ENCODE data around the gene MYOG.

The MYOG gene

GRCh38 chr1:203085528-203086406 lies at the start of gene MYOG:
Gene MYOG (minus strand): TSS chr1:203086012. CDS start chr1:203085961, 51 bp downstream.
- no peak for DNase-seq

GRCh38 chr1:203133970-203134725 lies 48.3 kb upstream of the MYOG start:
- no peak for DNase-seq

DNA sequence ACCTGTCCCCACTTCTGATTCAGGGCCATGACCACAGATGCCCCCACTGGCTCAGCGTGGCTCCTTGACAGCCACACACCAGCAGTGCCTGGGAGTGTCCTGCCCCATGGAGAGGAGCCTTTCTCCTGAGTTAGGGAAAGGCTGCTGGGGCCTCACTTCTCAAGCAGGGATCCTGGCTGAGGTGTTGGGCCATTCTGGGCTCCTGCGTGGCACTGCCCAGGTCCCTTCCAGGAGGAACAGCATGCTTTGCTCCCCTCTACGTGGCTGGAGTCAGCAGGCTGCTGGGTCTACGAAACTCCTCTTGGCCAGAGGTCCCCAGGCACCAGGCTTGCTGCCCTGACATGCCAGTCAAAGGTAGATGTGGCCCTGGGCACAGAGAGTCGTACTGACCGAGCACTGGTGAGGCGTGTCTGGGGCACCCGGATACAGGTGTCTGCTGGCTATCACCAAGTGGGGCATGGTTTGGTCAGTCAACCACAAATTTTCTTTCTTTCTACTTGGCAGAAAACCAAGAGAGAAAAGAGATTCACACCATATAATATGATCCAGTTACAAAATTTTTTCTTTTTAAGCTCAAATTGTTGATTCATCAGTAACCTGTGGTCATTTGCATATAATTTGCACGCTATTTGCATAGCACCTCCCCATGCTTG lies 45.9 kb upstream of the MYOG start:
- no peak for DNase-seq

DNA sequence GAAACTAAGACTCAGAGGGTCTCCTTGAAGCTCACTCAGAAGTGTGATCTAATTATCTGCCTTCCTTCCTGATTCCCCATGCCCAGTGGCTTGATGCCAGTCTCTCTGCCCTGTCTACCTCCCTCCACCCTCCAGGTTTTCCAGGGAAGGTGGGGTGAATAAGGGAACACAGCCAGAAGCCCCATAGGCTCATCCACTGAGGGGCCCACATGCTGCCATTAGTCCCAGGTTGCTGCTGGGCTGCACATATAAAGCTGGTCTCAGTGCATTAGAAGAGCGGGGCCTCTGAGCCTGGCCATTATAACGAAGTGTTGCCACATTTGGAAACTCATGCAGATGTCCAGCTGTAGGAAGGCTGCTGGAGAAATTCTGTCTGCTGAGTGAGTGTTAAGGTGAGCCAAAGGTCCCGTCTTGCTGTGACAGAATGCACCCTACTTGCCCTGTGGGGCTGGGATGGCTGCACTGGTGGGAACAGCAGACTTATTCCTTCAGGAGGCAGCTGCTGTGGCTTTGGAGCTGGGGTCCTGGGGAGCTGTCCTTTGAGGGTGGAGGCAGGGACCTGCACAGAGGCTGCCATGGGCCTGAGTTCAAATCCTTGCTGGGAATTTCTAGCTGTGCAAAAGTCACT lies 44.7 kb upstream of the MYOG start:
- DNase-seq, result no peak

- no peak for DNase-seq
Measured at GRCh38 chr1:203129501-203130231, 43.9 kb upstream of the MYOG start.

GRCh38 chr1:203128716-203129500 lies 43.1 kb upstream of the MYOG start:
- no peak for DNase-seq

- no peak for DNase-seq
Measured at GRCh38 chr1:203128431-203128715, 42.6 kb upstream of the MYOG start.

- no peak for DNase-seq
Measured at GRCh38 chr1:203127666-203128430, 42.0 kb upstream of the MYOG start, which contains the start of gene ADORA1. Gene ADORA1 (plus strand): TSS chr1:203127726. CDS start chr1:203128842, 1,116 bp downstream.

GRCh38 chr1:203126866-203127665 lies 41.3 kb upstream of the MYOG start:
- DNase-seq, result no peak

DNA sequence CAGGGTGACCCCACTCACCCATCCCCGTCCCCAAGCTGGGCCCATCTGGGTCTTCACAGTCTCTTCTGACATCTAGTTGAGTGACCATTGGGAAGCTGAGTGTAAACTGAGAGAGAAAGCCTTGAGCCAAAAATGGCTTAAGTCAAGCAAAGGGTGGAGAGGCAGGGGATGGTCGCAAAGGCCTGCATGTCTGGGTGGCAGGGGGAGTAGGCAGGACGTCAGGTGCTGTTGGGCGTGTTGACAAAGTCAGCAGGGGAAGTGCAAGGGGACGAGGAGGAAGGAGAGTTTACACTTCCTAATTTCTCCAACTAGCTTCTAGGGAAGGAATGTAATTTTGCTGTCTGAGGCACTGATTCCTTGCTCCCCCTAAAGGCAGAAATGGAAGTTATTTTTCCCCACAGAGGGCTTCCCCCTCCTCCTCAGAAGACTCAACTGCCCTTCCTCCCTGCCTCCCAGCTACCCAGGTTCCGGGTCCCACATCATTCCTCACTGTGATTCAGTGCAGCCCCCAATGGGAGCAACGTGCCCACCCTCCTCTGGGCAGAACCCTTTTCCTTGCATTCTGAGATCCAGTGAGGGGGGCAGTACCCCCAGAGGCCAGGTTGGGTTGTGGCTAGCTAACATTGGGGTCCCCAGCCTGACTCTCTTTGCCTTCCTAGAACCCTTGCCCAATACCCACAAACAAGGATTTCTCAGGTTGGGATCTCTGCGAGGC lies 40.5 kb upstream of the MYOG start:
- DNase-seq, result no peak

- DNase-seq, result no peak
Measured at GRCh38 chr1:203124546-203125317, 38.9 kb upstream of the MYOG start.

DNA sequence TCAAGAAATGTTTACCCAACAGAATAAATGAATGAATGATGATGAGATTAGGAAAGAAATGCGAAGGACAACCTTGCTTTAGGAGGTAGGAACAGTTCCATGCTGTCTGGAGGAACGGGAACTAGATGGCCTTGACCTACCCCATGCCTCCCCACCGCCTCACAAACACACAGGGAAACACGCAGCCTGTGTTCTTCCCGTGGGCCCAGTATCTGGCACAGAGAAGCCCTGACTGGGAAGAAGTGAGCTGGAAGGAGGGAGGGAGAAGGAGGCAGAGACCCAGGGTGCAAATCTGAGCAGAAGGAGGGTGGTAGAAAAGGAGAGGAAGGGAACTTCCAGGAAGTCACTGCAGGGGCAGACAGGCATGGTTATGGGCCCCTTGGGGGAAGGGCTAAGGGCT lies 38.2 kb upstream of the MYOG start:
- DNase-seq, result no peak

DNA sequence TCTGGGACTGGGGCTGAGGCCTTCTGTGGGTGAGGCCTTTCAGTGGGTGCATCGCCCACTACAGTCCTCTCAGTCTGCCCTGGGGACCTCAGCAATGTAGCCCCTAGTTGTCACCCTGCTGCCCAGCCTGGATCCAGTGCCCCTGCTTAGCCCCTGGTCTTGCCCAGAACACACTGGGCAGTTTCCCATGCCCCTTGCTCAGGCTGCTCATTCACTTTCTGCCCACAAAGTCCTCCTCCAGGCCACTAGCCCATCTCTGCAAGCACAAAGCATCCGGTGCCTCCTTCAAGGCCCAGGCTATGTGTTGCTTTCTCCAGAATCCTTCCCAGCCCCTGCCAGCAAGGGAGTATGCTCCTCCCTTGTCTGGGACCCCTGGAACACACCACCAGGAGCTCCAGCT lies 36.3 kb upstream of the MYOG start:
- no peak for DNase-seq

GRCh38 chr1:203121186-203122015 lies 35.6 kb upstream of the MYOG start:
- DNase-seq, result no peak

- no peak for DNase-seq
Measured at GRCh38 chr1:203120325-203121153, 34.7 kb upstream of the MYOG start.
